Natural killer cell (primary cell): ENCODE results near the gene PFKFB1. TPM values are rescaled to one million over a fixed set of nuclear protein-coding genes. Genes with fewer than 3 reads are reported as not detected.
A peak's percentile ranks its signal among the peaks of the same experiment; 100 is the strongest.

Source experiments
- ATAC-seq, 3 donors: fragments of 150-1000 bp in 2 of 3; fragments of 200-7000 bp in 1 of 3; cut with Tn5 transposase; 1 replicate in 1 of 3; 2 replicates in 2 of 3; pipeline ENCODE4 v1.10.0; 2021; ENCODE audit warnings: mild to moderate bottlenecking in 2 of 3, moderate library complexity in 2 of 3
- DNase-seq, 2 donors: peaks; one replicate each; pipeline versions ENCODE4 v3.0.0 to v3.0.0-alpha.2; 2013 to 2021; ENCODE audit warnings: mixed read lengths in 1 of 2
- H3K27ac ChIP-seq: one replicate; pipeline ENCODE4 v1.5.1; 2013; ENCODE audit warnings: mild to moderate bottlenecking, low read length
- H3K27me3 ChIP-seq: one replicate; pipeline ENCODE4 v1.6.1; 2013; ENCODE audit warnings: low read length; ENCODE audit not compliant: control insufficient read depth, insufficient read depth
- H3K36me3 ChIP-seq: one replicate; pipeline ENCODE4 v1.6.1; 2013; ENCODE audit warnings: low read length; ENCODE audit not compliant: control insufficient read depth, insufficient read depth
- H3K4me1 ChIP-seq: one replicate; pipeline ENCODE4 v1.6.1; 2013; ENCODE audit warnings: low read length; ENCODE audit not compliant: control insufficient read depth, insufficient read depth
- H3K4me3 ChIP-seq: one replicate; pipeline ENCODE4 v1.5.1; 2013; ENCODE audit warnings: low read length
- H3K9me3 ChIP-seq: one replicate; pipeline ENCODE4 v1.6.1; 2013; ENCODE audit warnings: low read length; ENCODE audit not compliant: control insufficient read depth, insufficient read depth
- H3K27ac Mint-ChIP-seq, 2 donors: one replicate each; pipeline ENCODE4 v1.8.0; 2022; ENCODE audit warnings: mild to moderate bottlenecking in 2 of 2, mixed read lengths in 2 of 2, moderate library complexity in 1 of 2
- H3K27me3 Mint-ChIP-seq, 2 donors: one replicate each; pipeline ENCODE4 v1.8.0; 2022; ENCODE audit warnings: low read depth in 2 of 2, mixed read lengths in 2 of 2
- H3K36me3 Mint-ChIP-seq: one replicate; pipeline ENCODE4 v1.8.0; 2022; ENCODE audit warnings: mixed read lengths
- H3K4me1 Mint-ChIP-seq, 2 donors: one replicate each; pipeline ENCODE4 v1.8.0; 2022; ENCODE audit warnings: mixed read lengths in 2 of 2
- H3K4me3 Mint-ChIP-seq: one replicate; pipeline ENCODE4 v1.8.0; 2022; ENCODE audit warnings: mild to moderate bottlenecking, moderate library complexity, mixed read lengths
- H3K9me3 Mint-ChIP-seq, 2 donors: one replicate each; pipeline ENCODE4 v1.8.0; 2022; ENCODE audit warnings: mixed read lengths in 2 of 2
- WGBS: methylation state at CpG from one replicate; pipeline ENCODE4 v1.1.7; 2013; ENCODE audit warnings: missing lambda C conversion rate; ENCODE audit not compliant: insufficient coverage; 5-methylcytosine and 5-hydroxymethylcytosine counted together
- intact Hi-C: fragments of 100-400 bp; cut with micrococcal nuclease; formaldehyde crosslinking; loops from one replicate; pipeline ENCODE4 v1.14.2; 2022
- total RNA-seq, 4 donors: library from RNA; stranded (reverse); fragments of 120-200 nt in 1 of 4; gene quantifications; one replicate each; pipeline versions ENCODE4 v1.2.3 to v1.2.4, GENCODE V29; 2013 to 2022
- TF ChIP-seq, protein P1 (sequence below): fragments of 200-600 bp; IDR thresholded peaks from one replicate; pipeline ENCODE4 v1.8.0; 2022; ENCODE audit warnings: antibody characterized with exemption

The PFKFB1 gene
- total RNA-seq, 3 donors from 2014 or later (not counting 1 experiment from before 2014, with no cell fraction given), result 0.39 to 0.75 (median 0.73) TPM

DNA sequence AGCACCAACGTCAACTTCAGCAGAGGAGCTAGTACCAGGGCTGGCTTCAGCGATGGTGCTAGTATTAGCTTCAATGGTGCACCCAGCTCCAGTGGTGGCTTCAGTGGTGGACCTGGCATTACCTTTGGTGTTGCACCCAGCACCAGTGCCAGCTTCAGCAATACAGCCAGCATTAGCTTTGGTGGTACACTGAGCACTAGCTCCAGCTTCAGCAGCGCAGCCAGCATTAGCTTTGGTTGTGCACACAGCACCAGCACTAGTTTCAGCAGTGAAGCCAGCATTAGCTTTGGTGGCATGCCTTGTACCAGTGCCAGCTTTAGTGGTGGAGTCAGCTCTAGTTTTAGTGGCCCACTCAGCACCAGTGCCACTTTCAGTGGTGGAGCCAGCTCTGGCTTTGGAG is 65.1 kb downstream of the PFKFB1 start:
- DNase-seq (no peak), ATAC-seq (no peak)
- Mint-ChIP-seq H3K4me1 (no peaks in the 10 kb centered on the region), H3K27me3 (no peaks in the 10 kb centered on the region), H3K9me3 (no peaks in the 10 kb centered on the region), H3K27ac (no peak overlapping the region), H3K4me3 (no peak overlapping the region), H3K36me3 (no peaks in the 10 kb centered on the region)
- Histone ChIP-seq H3K9me3 (no peaks in the 10 kb centered on the region), H3K27ac (no peak overlapping the region), H3K27me3 (no peaks in the 10 kb centered on the region), H3K4me1 (no peaks in the 10 kb centered on the region), H3K36me3 (no peaks in the 10 kb centered on the region), H3K4me3 (no peak overlapping the region)
- intact Hi-C loops, result no loop called here
- TF ChIP-seq, protein P1, sequence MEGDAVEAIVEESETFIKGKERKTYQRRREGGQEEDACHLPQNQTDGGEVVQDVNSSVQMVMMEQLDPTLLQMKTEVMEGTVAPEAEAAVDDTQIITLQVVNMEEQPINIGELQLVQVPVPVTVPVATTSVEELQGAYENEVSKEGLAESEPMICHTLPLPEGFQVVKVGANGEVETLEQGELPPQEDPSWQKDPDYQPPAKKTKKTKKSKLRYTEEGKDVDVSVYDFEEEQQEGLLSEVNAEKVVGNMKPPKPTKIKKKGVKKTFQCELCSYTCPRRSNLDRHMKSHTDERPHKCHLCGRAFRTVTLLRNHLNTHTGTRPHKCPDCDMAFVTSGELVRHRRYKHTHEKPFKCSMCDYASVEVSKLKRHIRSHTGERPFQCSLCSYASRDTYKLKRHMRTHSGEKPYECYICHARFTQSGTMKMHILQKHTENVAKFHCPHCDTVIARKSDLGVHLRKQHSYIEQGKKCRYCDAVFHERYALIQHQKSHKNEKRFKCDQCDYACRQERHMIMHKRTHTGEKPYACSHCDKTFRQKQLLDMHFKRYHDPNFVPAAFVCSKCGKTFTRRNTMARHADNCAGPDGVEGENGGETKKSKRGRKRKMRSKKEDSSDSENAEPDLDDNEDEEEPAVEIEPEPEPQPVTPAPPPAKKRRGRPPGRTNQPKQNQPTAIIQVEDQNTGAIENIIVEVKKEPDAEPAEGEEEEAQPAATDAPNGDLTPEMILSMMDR, result no peak
- WGBS, result 98% methylated on average over 3 of the region's 3 CpGs

DNA sequence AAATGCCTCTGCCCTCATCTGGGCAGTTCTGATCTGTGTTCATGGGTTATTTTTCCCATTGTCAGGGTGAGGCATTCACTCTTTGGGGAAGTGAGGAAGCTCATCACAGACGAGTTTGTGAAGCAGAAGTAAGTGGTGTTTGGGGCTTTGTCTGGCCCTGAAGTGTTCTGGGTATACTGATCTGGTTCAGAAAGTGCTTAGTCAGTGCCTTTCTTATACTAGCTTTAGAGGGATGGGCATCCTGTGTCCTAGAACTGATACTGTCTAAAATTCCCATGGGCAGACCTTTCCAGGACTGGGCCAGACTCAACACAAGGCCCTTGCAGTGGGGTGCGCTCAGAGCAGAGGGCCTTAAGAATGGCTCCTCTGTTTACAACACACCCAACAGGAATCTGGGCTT is 67.0 kb downstream of the PFKFB1 start:
- Histone ChIP-seq H3K4me3 (no peak overlapping the region), H3K36me3 (no peaks in the 10 kb centered on the region), H3K27me3 (no peaks in the 10 kb centered on the region), H3K4me1 (peaks cover 5% of the 10 kb centered on the region), H3K27ac (no peak overlapping the region), H3K9me3 (no peaks in the 10 kb centered on the region)
- Mint-ChIP-seq H3K9me3 (no peaks in the 10 kb centered on the region), H3K36me3 (no peaks in the 10 kb centered on the region), H3K27ac (no peak overlapping the region), H3K4me1 (peaks cover 0 to 5% of the 10 kb centered on the region in 2 donors), H3K27me3 (no peaks in the 10 kb centered on the region), H3K4me3 (no peak overlapping the region)
- TF ChIP-seq, protein P1, result no peak
- intact Hi-C loops, result no loop called here
- ATAC-seq (no peak), DNase-seq (no peak)
- 70% methylated on average over 2 of the region's 2 CpGs for WGBS

DNA sequence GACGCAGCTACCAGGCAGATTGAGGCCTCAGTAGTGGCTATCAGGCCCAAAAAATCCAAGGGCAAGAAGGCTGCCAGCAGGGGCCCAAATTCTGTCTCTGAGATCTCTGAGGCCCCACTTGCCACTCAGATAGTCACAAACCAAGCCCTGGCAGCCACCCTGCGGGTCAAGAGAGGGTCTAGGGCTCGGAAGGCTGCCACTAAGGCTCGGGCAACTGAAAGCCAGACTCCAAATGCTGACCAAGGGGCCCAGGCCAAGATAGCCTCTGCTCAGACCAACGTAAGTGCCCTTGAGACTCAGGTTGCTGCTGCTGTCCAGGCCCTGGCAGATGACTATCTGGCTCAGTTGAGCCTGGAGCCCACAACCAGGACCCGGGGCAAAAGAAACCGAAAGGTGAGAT is 70.6 kb downstream of the PFKFB1 start:
- H3K4me1 Mint-ChIP-seq, result peaks cover 14 to 24% of the 10 kb centered on the region in 2 donors
- Histone ChIP-seq H3K4me3 (no peak overlapping the region), H3K27ac (no peak overlapping the region), H3K36me3 (no peaks in the 10 kb centered on the region), H3K9me3 (no peaks in the 10 kb centered on the region), H3K27me3 (no peaks in the 10 kb centered on the region), H3K4me1 (peaks cover 17% of the 10 kb centered on the region)
- no peaks in the 10 kb centered on the region for H3K9me3 Mint-ChIP-seq
- H3K27ac Mint-ChIP-seq, result no peak overlapping the region
- intact Hi-C loops, result no loop called here
- TF ChIP-seq, protein P1, result no peak
- no peak overlapping the region for H3K4me3 Mint-ChIP-seq
- 91% methylated on average over 5 of the region's 7 CpGs for WGBS
- no peak for ATAC-seq
- H3K36me3 Mint-ChIP-seq, result no peaks in the 10 kb centered on the region
- DNase-seq, result no peak
- no peaks in the 10 kb centered on the region for H3K27me3 Mint-ChIP-seq

DNA sequence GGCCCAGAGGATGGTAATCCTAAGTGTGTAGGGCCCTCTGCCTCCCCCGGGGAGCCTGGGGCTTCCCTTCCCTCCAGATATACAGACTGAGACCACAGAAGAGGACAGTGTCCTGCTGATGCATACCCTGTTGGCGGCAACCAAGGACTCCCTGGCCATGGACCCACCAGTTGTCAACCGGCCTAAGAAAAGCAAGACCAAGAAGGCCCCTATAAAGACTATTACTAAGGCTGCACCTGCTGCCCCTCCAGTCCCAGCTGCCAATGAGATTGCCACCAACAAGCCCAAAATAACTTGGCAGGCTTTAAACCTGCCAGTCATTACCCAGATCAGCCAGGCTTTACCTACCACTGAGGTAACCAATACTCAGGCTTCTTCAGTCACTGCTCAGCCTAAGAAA is 71.4 kb downstream of the PFKFB1 start:
- Mint-ChIP-seq H3K27ac (peak overlapping the region in 1 of 2 donors; percentile 19), H3K36me3 (no peaks in the 10 kb centered on the region), H3K4me3 (peak overlapping the region; percentile 96), H3K27me3 (no peaks in the 10 kb centered on the region), H3K9me3 (no peaks in the 10 kb centered on the region), H3K4me1 (peaks cover 14 to 24% of the 10 kb centered on the region in 2 donors)
- 96% methylated on average over 3 of the region's 3 CpGs for WGBS
- H3K4me3 ChIP-seq, result no peak overlapping the region
- H3K27ac ChIP-seq, result no peak overlapping the region
- peaks cover 17% of the 10 kb centered on the region for H3K4me1 ChIP-seq
- H3K36me3 ChIP-seq, result no peaks in the 10 kb centered on the region
- TF ChIP-seq, protein P1, result no peak
- H3K27me3 ChIP-seq, result no peaks in the 10 kb centered on the region
- no peak for DNase-seq
- intact Hi-C loops, result no loop called here
- ATAC-seq, result no peak
- no peaks in the 10 kb centered on the region for H3K9me3 ChIP-seq
